HepG2 (cell line): ENCODE results near the gene HLCS. TPM values are rescaled to one million over a fixed set of nuclear protein-coding genes. Genes with fewer than 3 reads are reported as not detected.
A peak's percentile ranks its signal among the peaks of the same experiment; 100 is the strongest.

Source experiments
- ATAC-seq: fragments of 200-7000 bp; cut with Tn5 transposase; 3 replicates; pipeline ENCODE4 v1.9.1; 2020; ENCODE audit warnings: mild to moderate bottlenecking, moderate library complexity
- BruUV-seq: library from RNA; stranded (reverse); fragments of 400-500 nt; replicated peaks from 2 replicates; lab custom pipeline; 2021; lab: Mats Ljungman, UMichigan
- CTCF ChIA-PET: fragments of 300-600 bp; formaldehyde crosslinking; extraction: SDS; loops from one replicate; lab custom pipeline; 2021; ENCODE audit warnings: low total read pairs, inconsistent platforms, low intra/inter-chr PET ratio; lab: Yijun Ruan, JAX
- POLR2A ChIA-PET: fragments of 350-600 bp; sonication (Branson Sonifier 250); formaldehyde crosslinking; loops from one replicate; lab custom pipeline; 2020; ENCODE audit warnings: antibody characterized with exemption, inconsistent platforms; lab: Yijun Ruan, JAX
- DNase-seq: peaks from one replicate; pipeline ENCODE4 v3.0.0-alpha.2; 2015; ENCODE audit warnings: low spot score
- FAIRE-seq: peaks from 3 replicates; lab custom pipeline; 2011; peaks lifted over from hg19 to GRCh38; lab: Jason Lieb, UNC
- H2AFZ ChIP-seq: one replicate; pipeline ENCODE4 v1.6.1; 2011; ENCODE audit warnings: low read length, inconsistent platforms
- H3K27ac ChIP-seq: fragments of 300-600 bp; 3 replicates; pipeline ENCODE4 v1.8.0; 2011; ENCODE audit warnings: mixed run types, mild to moderate bottlenecking, mixed read lengths, low read length, inconsistent platforms; ENCODE audit not compliant: insufficient read depth; ENCODE audit errors: extremely low read length
- H3K27me3 ChIP-seq, 2 experiments: fragments of 200-600 bp in 1 of 2; 2 replicates in 1 of 2; 3 replicates in 1 of 2; pipeline versions ENCODE4 v1.6.0 to v1.8.0; 2011; ENCODE audit warnings: low read length in 2 of 2, mild to moderate bottlenecking in 2 of 2, moderate library complexity in 2 of 2, inconsistent platforms in 1 of 2; ENCODE audit not compliant: insufficient read depth in 2 of 2, control insufficient read depth in 1 of 2
- H3K36me3 ChIP-seq, 2 experiments: fragments of 200-600 bp in 1 of 2; replicated peaks in 1 of 2; 2 replicates in 1 of 2; 3 replicates in 1 of 2; pipeline versions ENCODE4 v1.5.1 to v1.8.0; 2011; ENCODE audit warnings: low read length in 2 of 2, inconsistent platforms in 1 of 2; ENCODE audit not compliant: insufficient read depth in 2 of 2, control insufficient read depth in 1 of 2
- H3K4me1 ChIP-seq: 2 replicates; pipeline ENCODE4 v1.5.1; 2012; ENCODE audit warnings: low read length, inconsistent platforms; ENCODE audit not compliant: insufficient read depth
- H3K4me2 ChIP-seq: 2 replicates; pipeline ENCODE4 v1.6.0; 2011; ENCODE audit warnings: low read depth, low read length, inconsistent platforms
- H3K4me3 ChIP-seq, 3 experiments: fragments of 200-600 bp in 1 of 3; sonication (generic), shearing (Covaris generic) in 1 of 3; replicated peaks in 1 of 3; 2 replicates each; pipeline ENCODE4 v1.5.1; 2011 to 2016; ENCODE audit warnings: low read length in 3 of 3, inconsistent platforms in 2 of 3, low read depth in 2 of 3, mild to moderate bottlenecking in 2 of 3, control low read depth in 1 of 3, mixed read lengths in 1 of 3; ENCODE audit not compliant: insufficient read depth in 1 of 3
- H3K79me2 ChIP-seq: one replicate; pipeline ENCODE4 v1.6.1; 2011; ENCODE audit warnings: low read length, inconsistent platforms; ENCODE audit not compliant: insufficient read depth
- H3K9ac ChIP-seq: 2 replicates; pipeline ENCODE4 v1.6.0; 2011; ENCODE audit warnings: mild to moderate bottlenecking, low read depth, low read length, inconsistent platforms; ENCODE audit not compliant: insufficient read depth
- H3K9me3 ChIP-seq: 2 replicates; pipeline ENCODE4 v1.5.1; 2012; ENCODE audit warnings: mild to moderate bottlenecking, low read length
- H4K20me1 ChIP-seq: 2 replicates; pipeline ENCODE4 v1.6.0; 2011; ENCODE audit warnings: inconsistent platforms, mild to moderate bottlenecking, low read length, moderate library complexity; ENCODE audit not compliant: insufficient read depth
- AGO1 ChIP-seq: fragments of 200-400 bp; formaldehyde crosslinking; IDR thresholded peaks from 2 replicates; pipeline ENCODE4 v1.6.1; 2017; ENCODE audit warnings: mild to moderate bottlenecking, low read depth, low read length, moderate library complexity; ENCODE audit not compliant: poor library complexity, severe bottlenecking
- ATRX ChIP-seq: sonication (generic); formaldehyde crosslinking; IDR thresholded peaks from 2 replicates; pipeline ENCODE4 v1.4.0; 2020; ENCODE audit warnings: missing genetic modification reagents, borderline replicate concordance
- HBP1 ChIP-seq: IDR thresholded peaks from 2 replicates; pipeline ENCODE4 v1.6.1; 2016; ENCODE audit warnings: low read depth, control low read depth
- MAFF ChIP-seq: IDR thresholded peaks from 2 replicates; pipeline ENCODE4 v1.6.1; 2011; ENCODE audit warnings: low read depth, low read length, improper control_type of control experiment
- MAFK ChIP-seq, 2 experiments: IDR thresholded peaks in 1 of 2; conservative IDR thresholded peaks in 1 of 2; 2 replicates each; pipeline ENCODE4 v1.6.1; 2011; ENCODE audit warnings: improper control_type of control experiment in 2 of 2, low read length in 2 of 2
- MEIS1 ChIP-seq: sonication (generic); formaldehyde crosslinking; IDR thresholded peaks from 2 replicates; pipeline ENCODE4 v1.9.0; 2021; ENCODE audit warnings: mild to moderate bottlenecking, missing genetic modification reagents, moderate library complexity, borderline replicate concordance
- PCBP1 ChIP-seq: fragments of 200-400 bp; formaldehyde crosslinking; IDR thresholded peaks from 2 replicates; pipeline ENCODE4 v1.6.1; 2017; ENCODE audit warnings: mild to moderate bottlenecking, low read depth, low read length, borderline replicate concordance
- SMARCE1 ChIP-seq: fragments of 450-650 bp; IDR thresholded peaks from 2 replicates; pipeline ENCODE4 v1.6.1; 2017; ENCODE audit warnings: borderline replicate concordance
- THRA ChIP-seq: sonication (generic); formaldehyde crosslinking; IDR thresholded peaks from 2 replicates; pipeline ENCODE4 v1.4.0; 2020; ENCODE audit warnings: missing genetic modification reagents, borderline replicate concordance
- ZNF253 ChIP-seq: sonication (generic); formaldehyde crosslinking; IDR thresholded peaks from 2 replicates; pipeline ENCODE4 v1.8.0; 2022; ENCODE audit warnings: mild to moderate bottlenecking, missing genetic modification reagents, borderline replicate concordance
- ZNF329 ChIP-seq: sonication (generic); formaldehyde crosslinking; IDR thresholded peaks from 2 replicates; pipeline ENCODE4 v1.9.0; 2021; ENCODE audit warnings: low read depth, mild to moderate bottlenecking, missing genetic modification reagents
- ZNF510 ChIP-seq: sonication (generic); formaldehyde crosslinking; IDR thresholded peaks from 2 replicates; pipeline ENCODE4 v1.4.0; 2020; ENCODE audit warnings: low read depth, mild to moderate bottlenecking, missing genetic modification reagents
- ZNF629 ChIP-seq: sonication (generic); formaldehyde crosslinking; conservative IDR thresholded peaks from 2 replicates; pipeline ENCODE4 v1.5.0; 2020; ENCODE audit warnings: missing genetic modification reagents
- ZNF639 ChIP-seq: conservative IDR thresholded peaks from 2 replicates; pipeline ENCODE4 v1.6.1; 2018; ENCODE audit warnings: missing genetic modification reagents
- ZNF720 ChIP-seq: sonication (generic); formaldehyde crosslinking; IDR thresholded peaks from 2 replicates; pipeline ENCODE4 v1.4.0; 2020; ENCODE audit warnings: missing genetic modification reagents
- WGBS: methylation state at CpG from one replicate; pipeline ENCODE4 v1.1.6; 2017; ENCODE audit warnings: low lambda C conversion rate; 5-methylcytosine and 5-hydroxymethylcytosine counted together
- in situ Hi-C: cut with HindIII; loops from 2 replicates; pipeline ENCODE4 v1.10.0; 2017; ENCODE audit warnings: low pct_unique_long_range_greater_than_20kb; ENCODE audit not compliant: extremely low pct_ligation_motif_present
- intact Hi-C: fragments of 100-400 bp; cut with micrococcal nuclease; formaldehyde crosslinking; loops from one replicate; pipeline ENCODE4 v1.10.0; 2022; ENCODE audit not compliant: unreplicated experiment
- polyA plus RNA-seq, 8 experiments: library from polyadenylated mRNA; depleted of rRNA in 3 of 8; stranded (reverse) in 7 of 8; unstranded in 1 of 8; fragments of >200 nt; fragmentation: Illumina TruSeq in 4 of 8; extraction: Trizol in 4 of 8; gene quantifications; 2 replicates each; pipeline versions ENCODE4 v1.2.1 to v1.2.3, GENCODE V29; 2011 to 2016; ENCODE audit warnings: low read depth in 4 of 8, missing spikeins in 1 of 8, mixed read lengths in 1 of 8; ENCODE audit not compliant: insufficient read depth in 1 of 8
- total RNA-seq, 5 experiments: library from RNA; depleted of rRNA; stranded (reverse); fragments of >200 nt; fragmentation: Illumina TruSeq; extraction: Trizol; gene quantifications; 2 replicates each; pipeline ENCODE4 v1.2.3, GENCODE V29; 2016; ENCODE audit warnings: low read depth in 1 of 5

HLCS gene
- total and polyA plus RNA-seq, 2 of the 13 experiments (the other 11 are each of a cell fraction or from before 2014, with no cell fraction given), result 7.9 to 12.3 TPM

- Histone ChIP-seq H3K4me1 (peaks cover 26% of the 10 kb centered on the region), H3K4me3 (no peak overlapping the region), H2AFZ (no peak overlapping the region), H3K9ac (no peak overlapping the region), H3K27me3 (no peaks in the 10 kb centered on the region; a peak in 1 of 5 replicates), H3K79me2 (no peaks in the 10 kb centered on the region), H4K20me1 (no peaks in the 10 kb centered on the region)
- BruUV-seq, result no TSS peak
- FAIRE-seq, result no peak
- CTCF ChIA-PET, result no interaction called here
- DNase-seq, result no peak
- ATAC-seq, result no peak
- intact Hi-C loops, result no loop called here
- TF ChIP-seq MAFK (conservative IDR thresholded peaks at IDR 0.05 in 1 of 2, IDR thresholded peaks at IDR 0.05 in 1 of 2; ENCODE audit: low read length in 2 of 2) (peak; percentile 7 to 37; a peak in 1 of 4 replicates), MAFF (0 out of 2 replicates have a peak, but pooled peaks have one; percentile 2), AGO1 (no peak)
- TF ChIP-seq, all 625 proteins: peak for 2
- no peak overlapping the region for H3K4me2 ChIP-seq
- in situ Hi-C loops, result no loop called here
- H3K9me3 ChIP-seq, result no peaks in the 10 kb centered on the region
- H3K36me3 ChIP-seq, result no peaks in the 10 kb centered on the region
- POLR2A ChIA-PET, result no interaction called here
- H3K27ac ChIP-seq, result no peak overlapping the region
- 92% methylated on average over 10 of the region's 12 CpGs for whole genome bisulfite sequencing
These were observed 240.6 kb downstream of the HLCS start for GRCh38 chr21:36725793-36726386.

GRCh38 chr21:36724660-36725059, 241.8 kb downstream of the HLCS start:
- in situ Hi-C loops (no loop called here), intact Hi-C loops (no loop called here)
- H3K4me3 ChIP-seq, result no peak overlapping the region
- 74% methylated on average over 3 of the region's 3 CpGs for WGBS
- no peak overlapping the region for H2AFZ ChIP-seq
- H3K36me3 ChIP-seq, result no peaks in the 10 kb centered on the region
- H3K9me3 ChIP-seq, result no peaks in the 10 kb centered on the region
- H3K4me2 ChIP-seq, result no peak overlapping the region
- DNase-seq, result no peak
- CTCF ChIA-PET, result no interaction called here
- no peaks in the 10 kb centered on the region for H4K20me1 ChIP-seq
- no peaks in the 10 kb centered on the region for H3K79me2 ChIP-seq
- FAIRE-seq, result no peak
- no TSS peak for BruUV-seq
- H3K27me3 ChIP-seq, result no peaks in the 10 kb centered on the region; a peak in 1 of 5 replicates
- ATAC-seq, result no peak
- peaks cover 17% of the 10 kb centered on the region for H3K4me1 ChIP-seq
- no peak overlapping the region for H3K9ac ChIP-seq
- POLR2A ChIA-PET, result no interaction called here
- no peak overlapping the region for H3K27ac ChIP-seq
- TF ChIP-seq HBP1 (CRISPR knock-in tag) (no peak), PCBP1 (no peak), ZNF720 (CRISPR knock-in tag) (no peak), SMARCE1 (no peak), MEIS1 (CRISPR knock-in tag) (no peak), ZNF253 (no peak), ZNF510 (CRISPR knock-in tag) (no peak), ZNF629 (CRISPR knock-in tag) (no peak), ZNF639 (no peak), THRA (no peak), ZNF329 (CRISPR knock-in tag) (no peak), ATRX (CRISPR knock-in tag) (no peak)
